SK-N-SH (cell line): ENCODE results near the gene PMM2. TPM values are rescaled to one million over a fixed set of nuclear protein-coding genes. Genes with fewer than 3 reads are reported as not detected.

ENCODE experiments used
- CTCF ChIA-PET: fragments of 300-600, 350-600 bp; formaldehyde crosslinking; extraction: SDS; loops from one replicate; lab custom pipeline; 2021; lab: Yijun Ruan, JAX
- POLR2A ChIA-PET: fragments of 350-600 bp; sonication (Branson Sonifier 250); formaldehyde crosslinking; extraction: SDS; loops from one replicate; lab custom pipeline; 2020; ENCODE audit warnings: antibody characterized with exemption, inconsistent platforms; lab: Yijun Ruan, JAX
- DNase-seq: peaks from one replicate; pipeline ENCODE4 v3.0.0; 2012
- H2AFZ ChIP-seq: fragments of 200-600 bp; sonication (generic); 2 replicates; pipeline ENCODE4 v1.8.1; 2016; ENCODE audit warnings: antibody characterized with exemption, mild to moderate bottlenecking, low read depth
- H3F3A ChIP-seq: fragments of 200-600 bp; sonication (generic); replicated peaks from 2 replicates; pipeline ENCODE3; 2016; ENCODE audit warnings: antibody characterized with exemption, mild to moderate bottlenecking; ENCODE audit not compliant: insufficient read depth
- H3K27ac ChIP-seq, 2 experiments: fragments of 200-500 bp in 1 of 2; fragments of 200-600 bp in 1 of 2; sonication (Bioruptor generic) in 1 of 2; sonication (generic), shearing (Covaris generic) in 1 of 2; 2 replicates each; pipeline versions ENCODE4 v1.5.1 to v1.6.1; 2014 to 2016; ENCODE audit warnings: low read depth in 2 of 2, inconsistent platforms in 1 of 2, low read length in 1 of 2, mild to moderate bottlenecking in 1 of 2, mixed read lengths in 1 of 2
- H3K27me3 ChIP-seq: fragments of 200-600 bp; sonication (generic), shearing (Covaris generic); 2 replicates; pipeline ENCODE4 v1.6.1; 2016; ENCODE audit warnings: mixed run types; ENCODE audit not compliant: insufficient read depth
- H3K36me3 ChIP-seq, 2 experiments: fragments of 200-500 bp in 1 of 2; fragments of 200-600 bp in 1 of 2; sonication (Bioruptor generic) in 1 of 2; sonication (generic) in 1 of 2; replicated peaks in 1 of 2; 2 replicates each; pipeline versions ENCODE3 to v1.5.1; 2014 to 2016; ENCODE audit warnings: low read length in 1 of 2, mild to moderate bottlenecking in 1 of 2; ENCODE audit not compliant: insufficient read depth in 2 of 2, control insufficient read depth in 1 of 2
- H3K4me1 ChIP-seq, 2 experiments: fragments of 200-500 bp in 1 of 2; fragments of 200-600 bp in 1 of 2; sonication (Bioruptor generic) in 1 of 2; sonication (generic), shearing (Covaris generic) in 1 of 2; 2 replicates each; pipeline versions ENCODE4 v1.5.1 to v1.6.1; 2014 to 2016; ENCODE audit warnings: low read depth in 1 of 2, low read length in 1 of 2, mixed run types in 1 of 2; ENCODE audit not compliant: insufficient read depth in 2 of 2, control insufficient read depth in 1 of 2
- H3K4me2 ChIP-seq: fragments of 200-600 bp; sonication (generic), shearing (Covaris generic); 2 replicates; pipeline ENCODE4 v1.6.1; 2017; ENCODE audit warnings: mixed run types
- H3K4me3 ChIP-seq, 2 experiments: fragments of 200-500 bp in 1 of 2; fragments of 200-600 bp in 1 of 2; sonication (Bioruptor generic) in 1 of 2; sonication (generic), shearing (Covaris generic) in 1 of 2; 2 replicates each; pipeline versions ENCODE4 v1.5.1 to v1.8.1; 2014 to 2016; ENCODE audit warnings: low read depth in 2 of 2, inconsistent platforms in 1 of 2, low read length in 1 of 2, mild to moderate bottlenecking in 1 of 2, mixed read lengths in 1 of 2, moderate library complexity in 1 of 2
- H3K79me2 ChIP-seq: fragments of 200-600 bp; sonication (generic); 2 replicates; pipeline ENCODE4 v1.8.1; 2017; ENCODE audit warnings: mild to moderate bottlenecking; ENCODE audit not compliant: insufficient read depth
- H3K9ac ChIP-seq: fragments of 200-600 bp; sonication (generic); 2 replicates; pipeline ENCODE4 v1.6.1; 2017; ENCODE audit warnings: mixed run types
- H3K9me2 ChIP-seq: fragments of 200-600 bp; sonication (generic); 2 replicates; pipeline ENCODE4 v1.6.1; 2017; ENCODE audit warnings: mixed run types
- H3K9me3 ChIP-seq: fragments of 200-600 bp; sonication (generic); 2 replicates; pipeline ENCODE4 v1.6.1; 2017; ENCODE audit warnings: mixed run types, mild to moderate bottlenecking, moderate library complexity
- H4K20me1 ChIP-seq: fragments of 200-600 bp; sonication (generic); 2 replicates; pipeline ENCODE4 v1.6.1; 2017; ENCODE audit warnings: mild to moderate bottlenecking, mixed run types; ENCODE audit not compliant: insufficient read depth
- CHD2 ChIP-seq: fragments of 150-350 bp; IDR thresholded peaks from 2 replicates; pipeline ENCODE4 v1.6.1; 2018; ENCODE audit warnings: low read length; ENCODE audit not compliant: partially characterized antibody
- ELF1 ChIP-seq: IDR thresholded peaks from 2 replicates; pipeline ENCODE4 v1.4.0; 2012
- EZH2phosphoT487 ChIP-seq: fragments of 200-600 bp; sonication (generic); IDR thresholded peaks from 2 replicates; pipeline ENCODE4 v1.6.1; 2017; ENCODE audit warnings: low read depth, mixed run types, mild to moderate bottlenecking, antibody characterized with exemption, moderate library complexity, borderline replicate concordance
- FOSL2 ChIP-seq: IDR thresholded peaks from 2 replicates; pipeline ENCODE4 v1.4.0; 2012; ENCODE audit warnings: low read depth, mild to moderate bottlenecking, moderate library complexity, borderline replicate concordance
- FOXM1 ChIP-seq: IDR thresholded peaks from 2 replicates; pipeline ENCODE4 v1.4.0; 2012; ENCODE audit warnings: low read depth, mild to moderate bottlenecking
- JUND ChIP-seq: IDR thresholded peaks from 2 replicates; pipeline ENCODE4 v1.4.0; 2012
- MXI1 ChIP-seq: IDR thresholded peaks from 2 replicates; pipeline ENCODE4 v1.6.1; 2012; ENCODE audit warnings: mild to moderate bottlenecking, low read depth, low read length, improper control_type of control experiment
- NFIC ChIP-seq: IDR thresholded peaks from 2 replicates; pipeline ENCODE4 v1.4.0; 2012; ENCODE audit warnings: borderline replicate concordance
- NRF1 ChIP-seq: IDR thresholded peaks from 2 replicates; pipeline ENCODE4 v1.6.1; 2012; ENCODE audit warnings: low read depth, mild to moderate bottlenecking, low read length
- PBX3 ChIP-seq: IDR thresholded peaks from 2 replicates; pipeline ENCODE4; 2012
- RAD21 ChIP-seq: IDR thresholded peaks from 2 replicates; pipeline ENCODE4 v1.6.1; 2012; ENCODE audit warnings: mild to moderate bottlenecking, low read length
- RFX5 ChIP-seq: IDR thresholded peaks from 2 replicates; pipeline ENCODE4 v1.6.1; 2012; ENCODE audit warnings: mild to moderate bottlenecking, improper control_type of control experiment, low read length
- RXRA ChIP-seq: IDR thresholded peaks from 2 replicates; pipeline ENCODE4 v1.4.0; 2012; ENCODE audit warnings: low read depth, mild to moderate bottlenecking, borderline replicate concordance
- SMC3 ChIP-seq: IDR thresholded peaks from 2 replicates; pipeline ENCODE4 v1.6.1; 2012; ENCODE audit warnings: low read depth, low read length, improper control_type of control experiment
- TEAD4 ChIP-seq: IDR thresholded peaks from 2 replicates; pipeline ENCODE4 v1.4.0; 2012; ENCODE audit warnings: mild to moderate bottlenecking, borderline replicate concordance; ENCODE audit not compliant: insufficient read depth
- WGBS: methylation state at CpG from one replicate; pipeline ENCODE4 v1.1.6; 2017; ENCODE audit warnings: low lambda C conversion rate; 5-methylcytosine and 5-hydroxymethylcytosine counted together
- polyA plus RNA-seq, 3 experiments: library from polyadenylated mRNA; depleted of rRNA; stranded (reverse); fragments of >200 nt; gene quantifications; 2 replicates each; pipeline ENCODE4 v1.2.3, GENCODE V29; 2012
- TF ChIP-seq, protein P1 (sequence below): IDR thresholded peaks from 2 replicates; pipeline ENCODE4 v1.4.0; 2012; ENCODE audit warnings: low read depth, borderline replicate concordance

Gene PMM2
- polyA plus RNA-seq, 1 of the 3 experiments (the other 2 are of a cell fraction) = 24.3 TPM

GRCh38 chr16:8788578-8789172 is 9.0 kb upstream of the PMM2 start:
- no peaks in the 10 kb centered on the region for H3K27me3 ChIP-seq
- no peak overlapping the region for H3K4me2 ChIP-seq
- H2AFZ ChIP-seq = no peak overlapping the region
- no peaks in the 10 kb centered on the region for H3K79me2 ChIP-seq
- CTCF ChIA-PET = interaction anchor here (0.8 to 7.6 kb wide), 4 partner anchors 81 to 220 kb away, joined by 3 to 175 read pairs (median 4); partner anchors contain the start of gene CARHSP1
- no peak overlapping the region for H3K27ac ChIP-seq
- no peak overlapping the region for H3K9ac ChIP-seq
- no peak overlapping the region for H3K4me3 ChIP-seq
- no peaks in the 10 kb centered on the region for H3K9me3 ChIP-seq
- DNase-seq = no peak
- no peaks in the 10 kb centered on the region for H4K20me1 ChIP-seq
- TF ChIP-seq EZH2phosphoT487 (no peak), TEAD4 (no peak)
- TF ChIP-seq, all 33 proteins: peak for 0
- no peaks in the 10 kb centered on the region for H3K9me2 ChIP-seq
- 90% methylated on average over 8 of the region's 8 CpGs for WGBS
- H3F3A ChIP-seq = no peaks in the 10 kb centered on the region
- POLR2A ChIA-PET = no interaction called here
- no peaks in the 10 kb centered on the region; a peak in 1 of 4 replicates for H3K4me1 ChIP-seq
- no peaks in the 10 kb centered on the region for H3K36me3 ChIP-seq

DNA sequence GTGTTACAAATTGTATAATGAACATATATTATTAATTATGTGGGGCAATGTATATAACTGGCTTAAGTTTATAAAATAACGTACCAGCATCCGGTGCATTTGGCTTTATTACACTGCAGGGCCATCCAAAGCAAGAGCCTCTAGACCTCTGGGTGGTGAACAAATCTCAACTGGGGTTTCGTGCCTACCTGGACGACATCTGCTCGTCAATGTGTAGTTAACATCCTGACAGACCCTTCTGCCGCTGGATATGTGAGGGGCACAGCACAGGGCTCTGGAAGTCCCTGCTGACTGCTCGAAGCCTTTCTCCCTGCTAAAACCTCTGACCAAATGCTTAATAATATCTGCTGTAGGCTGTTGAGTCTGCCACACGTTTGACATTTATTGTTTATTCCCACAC is 2.5 kb upstream of the PMM2 start:
- H4K20me1 ChIP-seq = peaks cover 12% of the 10 kb centered on the region
- no peak for DNase-seq
- 88% methylated on average over 6 of the region's 8 CpGs for WGBS
- peaks cover 6 to 11% of the 10 kb centered on the region in 2 experiments for H3K36me3 ChIP-seq
- POLR2A ChIA-PET = no interaction called here
- peaks cover 51% of the 10 kb centered on the region for H3K79me2 ChIP-seq
- TF ChIP-seq MXI1 (no peak), CHD2 (no peak), FOXM1 (no peak), RAD21 (no peak), FOSL2 (no peak), PBX3 (no peak), RXRA (no peak), NRF1 (no peak), ELF1 (no peak), SMC3 (no peak), JUND (no peak), NFIC (no peak), RFX5 (no peak)
- TF ChIP-seq, protein P1, sequence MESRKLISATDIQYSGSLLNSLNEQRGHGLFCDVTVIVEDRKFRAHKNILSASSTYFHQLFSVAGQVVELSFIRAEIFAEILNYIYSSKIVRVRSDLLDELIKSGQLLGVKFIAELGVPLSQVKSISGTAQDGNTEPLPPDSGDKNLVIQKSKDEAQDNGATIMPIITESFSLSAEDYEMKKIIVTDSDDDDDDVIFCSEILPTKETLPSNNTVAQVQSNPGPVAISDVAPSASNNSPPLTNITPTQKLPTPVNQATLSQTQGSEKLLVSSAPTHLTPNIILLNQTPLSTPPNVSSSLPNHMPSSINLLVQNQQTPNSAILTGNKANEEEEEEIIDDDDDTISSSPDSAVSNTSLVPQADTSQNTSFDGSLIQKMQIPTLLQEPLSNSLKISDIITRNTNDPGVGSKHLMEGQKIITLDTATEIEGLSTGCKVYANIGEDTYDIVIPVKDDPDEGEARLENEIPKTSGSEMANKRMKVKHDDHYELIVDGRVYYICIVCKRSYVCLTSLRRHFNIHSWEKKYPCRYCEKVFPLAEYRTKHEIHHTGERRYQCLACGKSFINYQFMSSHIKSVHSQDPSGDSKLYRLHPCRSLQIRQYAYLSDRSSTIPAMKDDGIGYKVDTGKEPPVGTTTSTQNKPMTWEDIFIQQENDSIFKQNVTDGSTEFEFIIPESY = no peak
- no peak overlapping the region for H3K4me2 ChIP-seq
- CTCF ChIA-PET = no interaction called here
- no peak overlapping the region for H3K27ac ChIP-seq
- no peak overlapping the region for H2AFZ ChIP-seq
- H3F3A ChIP-seq = no peaks in the 10 kb centered on the region
- H3K4me3 ChIP-seq = no peak overlapping the region
- H3K9me2 ChIP-seq = no peaks in the 10 kb centered on the region
- H3K4me1 ChIP-seq = peaks cover 0 to 26% of the 10 kb centered on the region in 2 experiments; a peak in 2 of 4 replicates
- H3K9me3 ChIP-seq = no peaks in the 10 kb centered on the region
- H3K27me3 ChIP-seq = no peaks in the 10 kb centered on the region
- H3K9ac ChIP-seq = no peak overlapping the region
